RWPE2 (cell line): ENCODE data around the gene LRRC75B.

ENCODE experiments used
- ATAC-seq: fragments of 200-7000 bp; cut with Tn5 transposase; 3 replicates; pipeline ENCODE4 v1.9.1; 2021; ENCODE audit warnings: low read depth
- DNase-seq: peaks from one replicate; pipeline ENCODE4 v3.0.0-alpha.2; 2020; ENCODE audit warnings: low spot score
- H3K27ac ChIP-seq: fragments of 450-650 bp; 2 replicates; pipeline ENCODE4 v1.5.1; 2017; ENCODE audit warnings: mild to moderate bottlenecking; ENCODE audit not compliant: poor library complexity, severe bottlenecking
- H3K27me3 ChIP-seq: fragments of 250-450 bp; sonication (Bioruptor Pico); 2 replicates; pipeline ENCODE4 v1.5.1; 2021; ENCODE audit warnings: mild to moderate bottlenecking, moderate library complexity; ENCODE audit not compliant: insufficient read depth, poor library complexity, severe bottlenecking
- H3K36me3 ChIP-seq: fragments of 250-450 bp; sonication (Bioruptor Pico); 2 replicates; pipeline ENCODE4 v1.5.1; 2020; ENCODE audit warnings: low read depth, mild to moderate bottlenecking, moderate library complexity
- H3K4me1 ChIP-seq: fragments of 250-450 bp; sonication (Bioruptor Pico); 2 replicates; pipeline ENCODE4 v1.5.1; 2021; ENCODE audit warnings: mild to moderate bottlenecking, moderate library complexity; ENCODE audit not compliant: insufficient read depth, poor library complexity, severe bottlenecking
- H3K4me3 ChIP-seq: fragments of 250-450 bp; sonication (Bioruptor Pico); 2 replicates; pipeline ENCODE4 v1.5.1; 2021; ENCODE audit warnings: mild to moderate bottlenecking, moderate library complexity; ENCODE audit not compliant: severe bottlenecking
- H3K9me3 ChIP-seq: fragments of 250-450 bp; sonication (Bioruptor Pico); 2 replicates; pipeline ENCODE4 v1.5.1; 2021; ENCODE audit warnings: mild to moderate bottlenecking, moderate library complexity; ENCODE audit not compliant: severe bottlenecking
- TF ChIP-seq, protein P1 (sequence below): fragments of 450-650 bp; IDR thresholded peaks from one replicate; pipeline ENCODE4 v1.5.1; 2017; ENCODE audit warnings: mild to moderate bottlenecking, moderate library complexity; ENCODE audit not compliant: poor library complexity, severe bottlenecking

The LRRC75B gene

DNA sequence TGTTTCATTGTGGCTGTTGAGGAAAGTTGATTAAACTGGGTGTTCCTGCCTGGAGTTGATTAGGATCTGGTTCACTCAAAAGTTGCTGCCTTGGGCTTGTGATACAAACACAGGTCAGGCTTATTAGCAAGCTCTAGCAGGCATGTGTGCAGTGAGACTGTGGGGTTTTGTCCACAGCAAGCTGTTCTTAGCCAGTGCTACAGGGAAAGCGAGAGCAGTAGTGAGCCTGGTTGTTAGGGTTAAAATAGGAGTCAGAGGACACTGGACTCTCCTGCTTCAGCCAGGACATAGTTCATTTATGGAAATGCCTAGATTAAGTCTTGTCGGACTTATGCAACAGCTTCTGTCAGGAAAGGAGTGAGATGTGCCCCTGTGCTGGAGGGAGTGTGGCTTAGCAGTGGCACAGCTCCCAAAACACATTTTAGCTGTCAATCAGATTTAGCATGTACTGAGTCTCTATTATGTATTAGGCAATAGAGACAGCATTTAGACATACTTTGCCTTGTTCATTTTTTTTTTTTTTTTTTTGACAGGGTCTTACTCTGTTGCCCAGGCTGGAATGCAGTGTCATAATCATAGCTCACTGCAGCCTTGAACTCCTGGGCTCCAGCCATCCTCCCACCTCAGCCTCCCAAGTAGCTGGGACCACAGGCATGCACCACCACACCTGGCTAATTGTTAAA, 28.4 kb downstream of the LRRC75B start:
- Histone ChIP-seq H3K4me3 (no peak overlapping the region), H3K9me3 (no peaks in the 10 kb centered on the region), H3K27me3 (no peaks in the 10 kb centered on the region), H3K27ac (no peak overlapping the region), H3K36me3 (peaks cover 71% of the 10 kb centered on the region), H3K4me1 (no peaks in the 10 kb centered on the region)
- TF ChIP-seq, protein P1, sequence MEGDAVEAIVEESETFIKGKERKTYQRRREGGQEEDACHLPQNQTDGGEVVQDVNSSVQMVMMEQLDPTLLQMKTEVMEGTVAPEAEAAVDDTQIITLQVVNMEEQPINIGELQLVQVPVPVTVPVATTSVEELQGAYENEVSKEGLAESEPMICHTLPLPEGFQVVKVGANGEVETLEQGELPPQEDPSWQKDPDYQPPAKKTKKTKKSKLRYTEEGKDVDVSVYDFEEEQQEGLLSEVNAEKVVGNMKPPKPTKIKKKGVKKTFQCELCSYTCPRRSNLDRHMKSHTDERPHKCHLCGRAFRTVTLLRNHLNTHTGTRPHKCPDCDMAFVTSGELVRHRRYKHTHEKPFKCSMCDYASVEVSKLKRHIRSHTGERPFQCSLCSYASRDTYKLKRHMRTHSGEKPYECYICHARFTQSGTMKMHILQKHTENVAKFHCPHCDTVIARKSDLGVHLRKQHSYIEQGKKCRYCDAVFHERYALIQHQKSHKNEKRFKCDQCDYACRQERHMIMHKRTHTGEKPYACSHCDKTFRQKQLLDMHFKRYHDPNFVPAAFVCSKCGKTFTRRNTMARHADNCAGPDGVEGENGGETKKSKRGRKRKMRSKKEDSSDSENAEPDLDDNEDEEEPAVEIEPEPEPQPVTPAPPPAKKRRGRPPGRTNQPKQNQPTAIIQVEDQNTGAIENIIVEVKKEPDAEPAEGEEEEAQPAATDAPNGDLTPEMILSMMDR: no peak
- no peak for DNase-seq
- no peak for ATAC-seq

DNA sequence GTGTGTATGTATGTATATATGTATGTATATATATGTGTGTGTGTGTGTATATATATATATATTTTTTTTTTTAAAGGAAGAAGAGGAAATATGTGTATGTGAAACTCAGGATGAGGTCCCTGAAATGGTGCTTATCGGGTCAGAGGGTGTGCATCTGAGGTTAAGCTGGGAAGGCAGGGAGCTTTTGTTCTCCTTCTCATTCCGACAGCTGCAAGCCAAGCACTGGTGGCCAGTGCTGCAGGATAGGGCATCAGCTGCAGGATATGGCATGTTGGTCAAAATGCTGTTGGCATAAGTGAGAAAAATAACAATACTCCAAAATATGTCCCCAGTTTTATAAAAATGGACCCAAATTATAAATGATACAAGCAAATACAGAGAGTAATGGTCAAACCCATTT, 29.6 kb downstream of the LRRC75B start:
- ATAC-seq (no peak), DNase-seq (no peak)
- H3K27me3 ChIP-seq: no peaks in the 10 kb centered on the region
- H3K36me3 ChIP-seq: peaks cover 71% of the 10 kb centered on the region
- no peaks in the 10 kb centered on the region for H3K4me1 ChIP-seq
- no peak overlapping the region for H3K27ac ChIP-seq
- no peaks in the 10 kb centered on the region for H3K9me3 ChIP-seq
- no peak overlapping the region for H3K4me3 ChIP-seq
- TF ChIP-seq, protein P1: no peak

DNA sequence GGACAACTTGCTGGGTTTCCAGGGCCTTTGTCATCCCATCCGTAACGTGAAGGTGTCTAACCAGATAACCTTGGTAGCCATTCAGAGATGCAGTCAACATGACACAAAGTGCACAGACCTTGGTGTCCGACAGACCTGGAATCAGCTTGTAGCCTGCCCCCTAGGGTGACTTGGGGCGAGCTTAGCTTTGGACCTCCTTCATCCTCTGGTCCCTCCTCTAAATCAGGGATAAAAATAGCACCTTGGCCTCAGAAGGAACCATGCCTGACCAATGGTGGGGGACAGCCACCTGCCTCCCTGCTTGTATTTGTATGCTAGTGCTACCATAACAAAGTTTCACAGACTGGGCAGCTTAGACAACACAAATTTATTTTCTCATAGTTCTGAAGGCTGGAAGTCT, 33.4 kb downstream of the LRRC75B start:
- TF ChIP-seq, protein P1: no peak
- H3K36me3 ChIP-seq: peaks cover 59% of the 10 kb centered on the region

DNA sequence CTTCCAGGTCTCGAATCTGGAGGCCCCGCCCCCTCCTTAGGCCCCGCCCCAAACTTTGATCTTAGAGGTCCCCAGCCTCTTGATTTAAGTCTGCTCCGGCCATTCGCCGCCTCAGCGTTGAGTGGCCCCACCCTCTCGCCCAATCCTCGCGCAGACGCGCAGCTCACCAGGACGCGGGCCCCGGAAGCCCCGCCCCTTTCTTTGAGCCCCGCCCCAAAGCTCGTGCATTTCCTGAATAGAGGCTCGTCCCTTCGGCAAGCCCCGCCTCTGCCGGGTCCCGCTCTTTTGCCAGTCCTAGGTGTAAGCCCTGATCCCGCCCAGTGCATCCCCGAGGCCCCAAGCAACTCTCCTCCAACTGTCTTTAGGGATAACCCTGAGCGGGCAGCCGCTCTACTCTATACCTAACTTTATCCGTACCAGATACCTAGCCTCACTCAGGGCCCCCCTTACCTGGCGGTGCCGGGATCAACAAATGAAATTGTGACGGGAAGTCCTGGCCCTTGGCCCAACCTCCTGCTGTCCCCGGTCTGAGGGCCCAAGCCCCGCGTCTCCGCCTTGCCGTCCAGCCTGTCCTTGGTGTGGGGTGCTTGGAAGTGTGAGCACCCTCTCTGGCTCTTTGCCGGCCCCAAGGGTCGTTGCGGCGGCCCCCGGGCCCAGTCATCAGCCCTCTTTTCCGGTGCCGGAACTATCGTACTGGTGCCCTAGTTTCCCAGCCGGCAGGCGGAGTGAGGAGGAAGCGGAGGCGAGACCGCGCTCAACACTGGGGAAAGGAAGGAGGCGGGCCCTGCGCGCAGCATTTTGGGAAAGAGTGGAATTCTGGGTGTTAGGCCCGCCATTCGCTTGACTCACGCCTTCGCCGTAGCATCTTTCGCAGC, 37.5 kb downstream of the LRRC75B start, which contains the start of gene SNRPD3:
Gene SNRPD3 (plus strand): TSS at position 835 of the 875 bp plus-strand sequence. CDS start 1,676 bp downstream, outside the sequence.
- peak; percentile 98 for DNase-seq
- H3K4me1 ChIP-seq: no peaks in the 10 kb centered on the region
- peak within 1 kb of the TSS; percentile 70 for H3K27ac ChIP-seq
- H3K9me3 ChIP-seq: no peaks in the 10 kb centered on the region
- H3K27me3 ChIP-seq: no peaks in the 10 kb centered on the region
- peak within 1 kb of the TSS; percentile 97 for H3K4me3 ChIP-seq
- peaks cover 31% of the 10 kb centered on the region for H3K36me3 ChIP-seq
- TF ChIP-seq, protein P1: no peak
- peak; percentile 78 for ATAC-seq

More for the DNA sequence above, 33.4 kb downstream of the LRRC75B start:
- no peak overlapping the region for H3K27ac ChIP-seq
- no peaks in the 10 kb centered on the region for H3K4me1 ChIP-seq
- no peak for ATAC-seq
- no peak for DNase-seq
- H3K27me3 ChIP-seq: no peaks in the 10 kb centered on the region
- H3K9me3 ChIP-seq: no peaks in the 10 kb centered on the region
- no peak overlapping the region for H3K4me3 ChIP-seq
